HFF-Myc (cell line): ENCODE measurements around the gene NOD1.

Source experiments
- DNase-seq: peaks from one replicate; pipeline ENCODE4 v3.0.0-alpha.2; 2011; ENCODE audit warnings: low read depth; ENCODE audit errors: extremely low read depth
- H3K4me3 ChIP-seq: replicated peaks from 2 replicates; pipeline ENCODE4 v1.5.1; 2011; ENCODE audit warnings: low read depth, mild to moderate bottlenecking, control low read depth, low read length
- CTCF ChIP-seq: IDR thresholded peaks from 2 replicates; pipeline ENCODE4 v1.5.1; 2012; ENCODE audit warnings: mild to moderate bottlenecking, low read depth, low read length, control low read depth; ENCODE audit errors: missing control alignments

The NOD1 gene

GRCh38 chr7:30428246-30429155 is 50.1 kb downstream of the NOD1 start:
- no peak overlapping the region for H3K4me3 ChIP-seq
- no peak for DNase-seq
- no peak for TF ChIP-seq CTCF

GRCh38 chr7:30427296-30428070 is 51.1 kb downstream of the NOD1 start:
- no peak overlapping the region for H3K4me3 ChIP-seq
- DNase-seq: no peak
- TF ChIP-seq CTCF: no peak

- H3K4me3 ChIP-seq: no peak overlapping the region
- DNase-seq: no peak
- no peak for TF ChIP-seq CTCF
These were observed 54.1 kb downstream of the NOD1 start for GRCh38 chr7:30424506-30424905.

GRCh38 chr7:30423788-30424505 is 54.6 kb downstream of the NOD1 start:
- H3K4me3 ChIP-seq: no peak overlapping the region
- TF ChIP-seq CTCF: no peak
- no peak for DNase-seq

GRCh38 chr7:30422922-30423321 is 55.7 kb downstream of the NOD1 start:
- TF ChIP-seq CTCF: no peak
- H3K4me3 ChIP-seq: no peak overlapping the region
- DNase-seq: no peak

- H3K4me3 ChIP-seq: no peak overlapping the region
- DNase-seq: no peak
- no peak for TF ChIP-seq CTCF
These were observed 56.9 kb downstream of the NOD1 start for GRCh38 chr7:30421647-30422196.
